ENCODE results near the gene HIF1A.

- TF ChIP-seq SIN3A (conservative IDR thresholded peaks at IDR 0.05 in 1 of 2, IDR thresholded peaks at IDR 0.05 in 1 of 2; ENCODE audit: low read depth in 1 of 2, low read length in 2 of 2) (no peak), CTCF (IDR thresholded peaks at IDR 0.05; ENCODE audit: control extremely low read depth in 1 of 3, insufficient read depth in 1 of 3, low read depth in 1 of 3, low read length in 3 of 3) (no peak), ATF3 (IDR thresholded peaks at IDR 0.05; ENCODE audit: insufficient read depth, low read depth, low read length) (no peak), SP2 (IDR thresholded peaks at IDR 0.05; ENCODE audit: low read length) (no peak), POLR2A (IDR thresholded peaks at IDR 0.05; ENCODE audit: control extremely low read depth in 1 of 2, low read depth in 2 of 2, low read length in 2 of 2) (no peak), POLR2AphosphoS5 (IDR thresholded peaks at IDR 0.05; ENCODE audit: low read depth, low read length) (no peak)
These were observed 42.6 kb upstream of the HIF1A start for GRCh38 chr14:61652526-61653262.
